Activated CD8-positive, alpha-beta memory T cell treated with anti-CD3 and anti-CD28 coated beads for 4 hours (primary cell): ENCODE data around the gene MRPL43.

ENCODE experiments used
- DNase-seq, 2 donors: peaks; one replicate each; pipeline ENCODE4 v3.0.0-alpha.2; 2020; ENCODE audit warnings: low read depth in 2 of 2

The MRPL43 gene

GRCh38 chr10:101019440-101019703 is 32.1 kb upstream of the MRPL43 start:
- no peak for DNase-seq

GRCh38 chr10:101018600-101019439 is 31.5 kb upstream of the MRPL43 start:
- peak; percentile 35 to 46 for DNase-seq

DNA sequence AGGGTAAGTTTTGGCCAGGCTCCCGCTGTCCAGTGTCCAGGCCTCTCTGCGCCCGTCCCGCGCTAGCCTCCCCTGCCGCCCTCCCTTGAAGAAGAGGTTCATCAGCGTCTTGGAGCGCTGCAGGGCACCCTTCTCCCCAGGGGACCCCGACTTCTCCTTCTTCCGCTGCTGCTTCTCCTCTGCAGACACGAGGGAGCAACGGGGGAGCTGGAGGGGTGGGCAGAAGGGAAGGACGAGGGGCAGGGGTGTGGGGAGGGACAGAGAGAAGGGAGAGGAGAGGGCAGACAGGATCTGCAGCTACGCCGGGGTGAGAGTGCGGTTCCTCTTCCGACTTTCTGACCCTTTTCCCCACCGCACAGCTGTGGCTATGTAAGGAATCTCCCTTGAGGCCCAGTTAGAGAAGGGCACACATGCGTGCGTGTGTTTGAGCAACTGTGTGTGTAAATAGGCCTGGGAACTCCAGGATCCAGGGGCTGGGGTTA is 30.9 kb upstream of the MRPL43 start:
- DNase-seq = no peak

DNA sequence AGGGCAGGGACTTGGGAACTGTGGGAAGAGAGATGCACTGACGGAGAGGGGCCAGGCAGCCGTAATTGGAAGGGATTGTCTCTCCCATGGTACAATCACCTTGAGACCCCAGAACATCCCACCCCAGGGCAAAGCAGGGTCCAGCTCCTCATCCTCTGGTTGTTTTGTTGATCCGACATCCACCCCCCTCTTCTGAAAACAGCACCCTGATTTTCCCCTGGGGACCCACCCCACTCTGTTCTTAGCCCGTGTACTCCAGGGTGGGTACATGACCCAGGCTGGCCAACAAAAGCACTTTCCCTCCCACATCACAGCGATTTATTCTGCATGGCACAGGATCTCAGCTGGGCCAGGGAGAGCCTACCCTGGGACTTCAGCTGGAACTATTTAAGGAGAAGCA is 29.5 kb upstream of the MRPL43 start:
- no peak for DNase-seq

GRCh38 chr10:101015582-101015973 is 28.3 kb upstream of the MRPL43 start:
- DNase-seq = no peak

DNA sequence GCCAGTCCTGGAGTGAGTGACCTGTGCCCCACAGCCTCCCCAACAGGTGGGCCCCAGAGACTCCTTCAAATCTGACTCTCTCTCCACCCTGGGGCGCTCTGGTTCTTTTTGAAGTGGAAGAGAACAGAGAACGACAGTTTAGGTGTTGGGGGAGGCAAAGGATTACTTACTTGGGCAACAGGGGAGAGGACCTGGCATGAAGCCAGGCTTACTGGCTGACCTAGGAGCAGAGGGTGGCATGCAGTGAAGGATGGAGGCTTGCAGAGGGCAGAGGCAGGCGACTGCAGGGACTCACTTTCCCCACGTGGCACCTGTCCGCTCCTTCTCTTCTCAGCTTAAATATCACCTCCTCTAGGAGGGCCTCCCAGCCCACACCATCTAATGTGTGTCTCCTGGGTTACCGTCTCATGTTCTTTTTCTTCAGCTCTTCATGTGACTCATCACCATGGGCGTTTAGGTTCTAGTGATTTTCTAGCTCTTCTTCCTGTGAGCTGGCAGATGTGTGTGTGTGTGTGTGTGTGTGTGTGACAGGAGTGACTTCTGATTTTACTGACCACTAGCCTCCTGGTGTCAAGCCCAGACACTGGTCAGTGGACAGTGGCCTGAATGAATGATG is 27.8 kb upstream of the MRPL43 start:
- no peak for DNase-seq

GRCh38 chr10:101014230-101014884 is 27.1 kb upstream of the MRPL43 start:
- DNase-seq = peak; percentile 47 to 52

DNA sequence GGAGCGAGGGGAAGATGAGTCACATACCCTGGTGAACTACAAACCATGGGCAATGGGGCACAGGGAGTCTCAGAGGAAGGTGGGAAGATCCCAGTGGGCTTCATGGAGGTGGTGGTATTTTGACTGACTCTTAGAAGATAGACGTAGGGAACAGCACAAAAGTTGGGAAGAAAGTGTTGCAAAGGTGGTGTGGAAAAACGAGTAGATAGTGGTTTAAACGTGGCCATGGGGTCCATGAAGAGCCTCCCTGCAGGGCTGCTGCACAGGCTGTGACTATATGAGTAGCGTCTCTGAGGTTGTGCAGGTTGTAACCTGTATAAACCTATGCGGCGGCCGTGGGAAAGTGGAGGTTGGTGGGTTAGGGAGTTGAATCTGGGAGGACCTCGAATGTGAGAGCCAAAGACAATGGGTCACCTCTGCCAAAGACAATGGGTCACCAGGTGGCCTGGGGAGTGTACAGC is 26.1 kb upstream of the MRPL43 start:
- DNase-seq = no peak

DNA sequence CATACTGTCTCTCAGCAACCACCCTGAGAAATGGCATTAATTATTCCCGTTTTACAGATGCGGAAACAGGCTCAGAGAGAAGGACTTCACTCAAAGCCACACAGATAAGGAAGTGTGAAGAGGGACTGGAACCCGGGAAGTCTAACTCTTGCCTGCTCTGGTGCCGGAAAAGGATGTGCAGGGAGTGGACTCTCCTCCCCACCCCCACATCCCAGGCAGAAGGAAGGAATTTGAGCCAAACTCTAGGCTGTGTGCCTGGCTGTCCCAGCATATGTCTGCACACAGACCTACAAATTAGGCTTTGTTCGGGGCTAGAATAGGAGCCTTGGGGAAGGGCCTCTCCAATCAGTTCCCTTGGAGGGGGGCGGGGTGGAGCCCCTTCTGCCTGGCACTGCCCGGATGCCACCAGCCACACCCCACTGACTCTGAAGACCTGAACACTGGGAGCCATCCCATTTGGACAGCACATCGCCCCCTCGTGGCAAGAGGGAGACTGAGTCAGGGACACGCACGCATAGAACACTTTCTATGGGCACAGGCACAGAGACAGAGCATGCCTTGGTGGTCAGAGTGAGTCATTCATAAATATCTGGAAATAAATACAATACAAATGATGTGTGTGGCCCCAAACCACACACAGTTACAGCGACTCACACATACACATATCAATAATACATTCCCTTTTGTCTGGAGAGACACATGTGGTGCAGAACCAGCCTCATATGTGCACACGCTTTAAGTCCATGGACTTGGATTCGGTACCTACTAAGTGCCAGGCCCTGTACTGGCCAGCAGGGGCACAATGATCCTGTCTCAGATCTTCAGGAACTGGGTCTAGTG is 25.4 kb upstream of the MRPL43 start:
- peak; percentile 46 to 57 for DNase-seq

DNA sequence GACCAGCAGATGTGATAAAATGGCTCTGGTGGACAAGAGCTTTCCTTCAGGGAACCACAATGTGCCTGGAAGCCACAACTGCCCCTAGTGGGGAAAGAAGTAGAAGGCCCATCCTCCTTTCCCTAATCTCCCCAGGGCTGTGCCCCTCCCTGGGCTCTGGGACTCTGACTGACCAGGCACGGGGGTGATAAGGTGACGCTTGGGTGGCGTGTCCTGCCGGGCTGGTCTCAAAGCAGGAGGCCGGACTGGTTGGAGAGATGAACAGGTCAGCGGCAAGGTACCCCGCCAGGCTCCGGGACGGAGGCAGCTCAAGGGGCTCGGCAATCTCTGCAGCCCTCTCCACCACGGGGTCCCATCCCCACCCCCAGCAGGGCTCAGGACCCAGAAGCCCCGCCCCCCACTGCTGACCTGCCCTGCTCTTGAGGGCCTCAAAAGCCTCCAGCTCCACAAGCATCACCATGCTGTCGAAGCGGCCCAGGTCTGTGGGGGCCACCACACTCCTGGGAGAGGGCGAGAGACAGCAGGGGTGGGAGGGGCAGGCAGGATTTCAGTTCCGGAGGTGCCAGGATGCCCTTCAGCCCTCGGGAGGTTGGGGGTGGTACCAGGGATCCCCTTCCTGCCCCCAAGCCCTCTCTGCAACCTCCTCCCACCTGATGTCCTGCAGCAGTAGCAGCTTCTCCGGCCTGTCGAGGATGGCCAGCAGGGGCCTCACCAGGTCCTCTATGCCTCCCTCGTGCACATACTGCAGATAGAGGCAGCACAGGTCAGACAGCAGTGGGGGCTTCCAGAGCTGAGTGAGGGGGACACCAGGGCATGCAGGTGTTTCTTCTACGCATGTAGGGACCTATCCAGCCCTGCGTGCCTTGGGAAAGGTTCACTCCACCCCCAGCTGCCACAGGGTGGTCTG is 24.5 kb upstream of the MRPL43 start:
- no peak for DNase-seq

GRCh38 chr10:101010329-101010728 is 23.0 kb upstream of the MRPL43 start:
- no peak for DNase-seq

DNA sequence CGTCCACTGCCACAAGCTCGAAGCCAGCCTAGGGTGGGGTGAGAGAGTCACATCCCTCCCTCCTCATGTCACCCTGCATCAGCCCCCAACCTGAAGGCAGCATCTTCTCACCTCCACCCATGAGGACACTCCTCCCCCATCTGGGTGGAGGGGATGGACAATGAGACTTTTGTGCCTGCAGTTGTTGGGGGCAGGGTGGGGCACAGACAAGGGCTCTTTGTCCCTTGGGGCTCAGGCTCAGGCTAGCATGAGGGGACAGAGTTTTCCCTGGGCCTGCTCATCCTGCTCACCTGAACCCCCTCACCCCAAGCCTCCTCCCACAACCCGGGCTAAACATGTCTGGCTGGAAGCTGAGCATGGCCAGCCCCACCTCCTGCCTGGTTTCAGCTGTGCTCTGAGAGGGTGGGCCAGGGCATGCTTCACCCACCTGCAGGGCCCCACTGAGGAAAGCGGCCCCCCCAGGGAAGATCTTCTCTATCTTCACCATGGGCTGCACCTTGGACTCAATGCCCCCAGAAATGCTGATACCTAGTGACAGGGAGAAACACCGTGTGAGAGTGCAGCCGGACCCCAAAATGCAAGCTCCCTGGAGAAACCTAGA is 21.6 kb upstream of the MRPL43 start:
- no peak for DNase-seq

GRCh38 chr10:101007915-101008822 is 20.9 kb upstream of the MRPL43 start:
- DNase-seq = no peak

DNA sequence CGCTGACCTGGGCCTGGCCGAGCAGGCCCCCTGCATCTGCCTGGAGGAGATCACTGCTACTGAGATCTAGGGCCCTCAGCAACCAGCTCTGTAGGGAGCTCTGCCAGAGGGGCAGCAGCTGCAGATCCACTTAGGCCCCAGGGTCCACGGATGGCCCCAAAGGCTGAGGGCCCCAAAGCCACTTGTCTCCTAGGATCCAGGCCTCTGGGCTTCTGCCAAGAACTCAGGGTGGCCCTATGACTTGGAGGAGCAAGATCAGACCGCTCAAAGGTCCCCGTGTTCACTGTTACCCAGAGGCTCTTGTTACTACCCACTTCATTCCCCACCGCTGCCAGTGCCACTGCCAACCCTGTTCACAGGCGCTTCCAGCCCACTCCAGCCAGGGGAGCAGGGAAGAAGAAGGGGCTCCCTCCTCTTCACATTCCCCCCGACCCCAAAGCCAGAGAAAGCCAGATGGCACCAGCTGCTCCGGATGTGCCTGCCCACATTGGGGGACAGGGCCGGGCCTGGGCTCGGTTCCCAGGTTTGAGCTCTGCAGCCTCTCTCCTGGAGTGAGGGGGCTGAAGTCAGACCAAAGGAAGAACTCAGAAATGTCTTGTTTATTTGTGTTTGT is 19.9 kb upstream of the MRPL43 start:
- no peak for DNase-seq

- no peak for DNase-seq
These were observed 19.3 kb upstream of the MRPL43 start for GRCh38 chr10:101006593-101007098.

GRCh38 chr10:101005869-101006567 is 18.7 kb upstream of the MRPL43 start:
- DNase-seq = no peak

DNA sequence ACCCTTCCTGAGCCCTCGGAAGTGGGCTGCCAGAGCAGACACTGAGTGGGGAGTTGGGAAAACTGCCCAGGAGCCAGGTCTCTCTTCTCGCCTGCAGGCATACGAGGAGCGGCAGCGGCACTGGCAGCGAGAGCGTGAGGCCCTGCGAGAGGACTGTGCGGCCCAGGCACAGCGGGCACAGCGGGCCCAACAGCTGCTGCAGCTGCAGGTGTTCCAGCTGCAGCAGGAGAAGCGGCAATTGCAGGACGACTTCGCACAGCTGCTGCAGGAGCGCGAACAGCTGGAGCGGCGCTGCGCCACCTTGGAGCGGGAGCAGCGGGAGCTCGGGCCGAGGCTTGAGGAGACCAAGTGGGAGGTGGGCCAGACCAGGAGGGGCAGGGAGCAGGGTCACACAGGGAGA is 18.1 kb upstream of the MRPL43 start:
- DNase-seq = no peak

DNA sequence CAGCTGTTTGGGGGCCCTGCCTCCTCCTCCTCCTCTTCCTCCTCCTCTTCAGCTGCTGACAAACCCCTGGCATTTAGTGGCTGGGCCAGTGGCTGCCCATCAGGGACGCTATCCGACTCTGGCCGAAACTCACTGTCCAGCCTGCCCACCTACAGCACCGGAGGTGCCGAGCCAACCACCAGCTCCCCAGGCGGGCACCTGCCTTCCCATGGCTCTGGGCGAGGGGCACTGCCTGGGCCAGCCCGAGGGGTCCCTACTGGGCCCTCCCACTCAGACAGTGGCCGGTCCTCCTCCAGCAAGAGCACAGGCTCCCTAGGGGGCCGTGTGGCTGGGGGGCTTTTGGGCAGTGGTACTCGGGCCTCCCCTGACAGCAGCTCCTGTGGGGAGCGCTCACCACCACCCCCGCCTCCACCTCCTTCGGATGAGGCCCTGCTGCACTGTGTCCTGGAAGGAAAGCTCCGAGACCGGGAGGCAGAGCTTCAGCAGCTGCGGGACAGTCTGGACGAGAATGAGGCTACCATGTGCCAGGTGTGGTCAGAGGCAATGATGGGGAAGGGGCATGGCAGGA is 16.4 kb upstream of the MRPL43 start:
- no peak for DNase-seq
